GM19467 (cell line): ENCODE results near the gene PTPRN2.
"Not testable (repeated sequence)": the region's sequence is repeated elsewhere in the genome, so short reads cannot be mapped to it uniquely, and the experiment has no call there.

Source experiments
- ATAC-seq: cut with Tn5 transposase; IDR thresholded peaks from one replicate; pipeline ENCODE4 v1.9.1; 2021; ENCODE audit warnings: mild to moderate bottlenecking, moderate library complexity; ENCODE audit not compliant: unreplicated experiment

The PTPRN2 gene

DNA sequence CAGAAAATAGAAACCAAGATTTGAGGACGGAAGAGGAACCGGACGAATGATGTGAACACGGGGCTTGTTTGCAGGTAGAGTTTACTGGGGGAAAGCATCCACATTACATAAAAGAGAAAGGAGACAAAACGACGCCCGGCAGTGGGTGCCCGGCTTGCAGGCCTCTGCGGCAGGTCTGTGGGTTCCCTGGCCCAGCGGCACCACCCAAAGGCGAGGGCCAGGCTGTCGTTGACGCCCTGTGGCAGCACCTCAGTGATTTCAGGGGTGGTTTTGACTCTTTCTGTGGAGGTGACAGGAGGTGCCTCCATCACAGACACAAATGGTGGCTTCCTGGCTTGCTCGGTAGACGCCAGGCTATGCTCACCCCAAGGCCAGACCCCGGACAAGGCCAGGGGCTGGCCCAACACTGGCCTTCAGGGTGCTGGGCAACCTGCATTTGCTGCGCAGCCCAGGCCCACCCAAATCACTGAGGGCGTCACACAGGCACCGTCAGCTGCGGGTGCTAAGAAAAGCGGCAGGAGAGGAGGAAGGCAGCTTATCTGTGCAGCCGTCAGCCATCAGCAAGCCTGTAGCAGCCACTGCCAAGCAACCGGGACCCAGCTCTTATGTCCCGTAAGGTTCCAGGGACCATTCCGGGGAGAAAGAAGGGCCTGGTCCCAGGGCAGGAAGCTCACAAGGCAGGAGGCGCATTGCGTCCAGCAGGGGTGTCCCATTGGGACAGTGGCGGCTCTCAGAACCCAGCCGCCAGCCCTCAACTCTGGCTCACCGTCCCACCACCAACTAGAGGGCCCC, 230.3 kb downstream of the PTPRN2 start:
- no peak for ATAC-seq

DNA sequence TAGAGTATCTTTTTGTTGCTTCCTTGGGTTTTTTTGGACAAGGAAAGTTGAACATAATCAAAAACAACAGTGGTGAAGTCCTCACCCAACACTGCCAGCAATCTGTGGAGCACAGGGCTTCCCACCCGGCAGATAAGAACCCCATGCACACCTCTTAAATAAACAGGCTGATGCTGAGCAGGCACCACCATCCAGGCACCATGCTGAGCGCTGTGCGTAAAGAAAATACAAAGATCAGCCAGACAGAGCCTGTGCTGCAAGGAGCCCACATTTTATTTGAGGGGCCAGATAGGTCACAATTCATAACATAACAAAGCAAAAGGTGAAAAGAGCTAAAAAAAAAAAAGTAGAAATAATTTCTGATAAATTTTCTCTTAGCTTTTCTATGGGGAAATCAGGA, 231.2 kb downstream of the PTPRN2 start:
- ATAC-seq = no peak

DNA sequence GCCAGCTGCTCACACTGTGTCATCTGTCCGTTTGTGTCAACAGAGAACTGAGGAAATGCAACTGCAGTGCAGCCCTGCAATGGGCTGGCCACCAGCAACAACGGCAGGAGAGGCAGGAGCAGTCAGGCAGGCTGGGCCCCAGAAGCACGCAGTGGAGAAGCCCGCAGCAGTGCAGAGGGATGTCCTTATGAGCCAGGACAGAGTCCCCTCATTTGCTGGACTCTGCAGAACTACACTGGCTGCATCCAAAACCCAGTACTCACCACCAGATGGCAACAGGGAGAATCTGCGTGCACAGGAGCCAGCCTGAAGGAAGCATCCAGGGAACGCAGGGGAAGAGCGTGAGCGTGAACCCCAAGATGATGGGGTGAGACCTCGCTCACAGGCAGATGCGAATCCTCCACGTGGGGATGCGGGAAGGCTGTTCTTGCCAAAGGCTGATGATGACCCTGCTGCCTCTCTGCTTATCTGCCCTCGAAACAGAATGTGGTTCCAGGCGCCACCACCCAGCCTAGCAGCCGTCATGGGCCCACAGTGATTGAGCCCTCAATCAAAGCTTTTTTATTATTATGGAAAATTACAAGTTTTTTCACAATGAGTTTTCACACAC, 232.1 kb downstream of the PTPRN2 start:
- ATAC-seq = no peak

DNA sequence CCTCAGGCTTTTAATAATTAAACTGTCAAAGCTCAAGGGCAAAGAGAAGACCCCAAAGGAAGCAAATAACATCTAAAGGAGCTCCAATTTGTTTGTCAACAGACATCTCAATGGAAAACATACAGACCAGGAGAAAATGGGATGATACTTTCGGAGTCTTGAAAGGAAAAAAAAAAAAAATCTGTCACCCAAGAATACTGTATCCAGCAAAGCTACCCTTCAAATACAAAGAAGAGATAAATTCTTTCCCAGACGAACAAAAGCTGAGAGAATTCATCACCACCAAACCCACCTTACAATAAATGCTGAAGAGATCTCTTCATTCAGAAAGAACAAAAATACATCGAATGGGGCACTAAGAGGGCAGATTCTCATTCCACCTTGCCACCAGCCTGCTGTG, 232.8 kb downstream of the PTPRN2 start:
- no peak for ATAC-seq

DNA sequence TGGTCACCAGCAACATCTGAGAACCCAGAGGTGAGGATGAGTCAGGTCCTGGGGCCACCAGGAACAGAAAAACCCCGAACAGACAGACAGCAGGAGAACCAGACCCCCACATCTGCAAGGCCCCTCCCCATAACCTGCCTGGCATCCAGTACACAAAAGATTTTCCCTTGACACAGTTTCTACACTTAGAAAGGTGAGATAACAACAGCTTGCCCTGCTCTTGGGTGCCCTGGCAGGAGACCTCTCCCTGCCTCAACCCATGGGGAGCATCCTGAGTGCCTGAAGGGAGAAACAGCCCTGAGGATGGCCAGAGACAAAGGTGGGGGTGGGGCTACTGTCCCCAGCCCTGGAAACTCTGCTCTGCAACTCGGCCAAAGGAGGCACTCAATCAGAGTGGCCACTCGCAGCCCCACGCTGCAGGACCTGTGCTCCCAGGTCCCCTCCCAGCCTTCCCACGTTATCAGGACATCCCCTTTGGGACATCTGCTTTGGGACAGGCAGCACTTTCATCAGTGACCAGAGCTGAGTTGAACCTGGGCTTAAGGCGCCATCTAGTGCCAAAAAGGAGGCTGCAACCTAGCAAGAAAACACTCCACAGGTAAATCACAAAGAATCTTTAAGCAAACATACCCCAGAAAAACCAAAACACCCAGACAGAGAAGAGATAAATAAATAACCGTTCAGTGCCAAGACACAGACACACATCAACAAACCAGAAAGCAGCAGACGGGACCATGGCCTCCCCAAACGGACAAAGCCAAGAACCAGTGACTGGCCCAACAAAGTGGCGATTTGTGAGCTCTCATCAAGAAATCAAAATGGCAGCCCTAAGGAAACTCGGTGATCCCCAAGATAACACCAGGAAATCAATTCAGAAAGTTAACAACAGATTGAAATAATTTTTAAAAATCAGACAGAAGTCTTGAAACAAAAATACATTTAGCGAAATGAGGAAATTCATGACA, 233.7 kb downstream of the PTPRN2 start:
- ATAC-seq = no peak

DNA sequence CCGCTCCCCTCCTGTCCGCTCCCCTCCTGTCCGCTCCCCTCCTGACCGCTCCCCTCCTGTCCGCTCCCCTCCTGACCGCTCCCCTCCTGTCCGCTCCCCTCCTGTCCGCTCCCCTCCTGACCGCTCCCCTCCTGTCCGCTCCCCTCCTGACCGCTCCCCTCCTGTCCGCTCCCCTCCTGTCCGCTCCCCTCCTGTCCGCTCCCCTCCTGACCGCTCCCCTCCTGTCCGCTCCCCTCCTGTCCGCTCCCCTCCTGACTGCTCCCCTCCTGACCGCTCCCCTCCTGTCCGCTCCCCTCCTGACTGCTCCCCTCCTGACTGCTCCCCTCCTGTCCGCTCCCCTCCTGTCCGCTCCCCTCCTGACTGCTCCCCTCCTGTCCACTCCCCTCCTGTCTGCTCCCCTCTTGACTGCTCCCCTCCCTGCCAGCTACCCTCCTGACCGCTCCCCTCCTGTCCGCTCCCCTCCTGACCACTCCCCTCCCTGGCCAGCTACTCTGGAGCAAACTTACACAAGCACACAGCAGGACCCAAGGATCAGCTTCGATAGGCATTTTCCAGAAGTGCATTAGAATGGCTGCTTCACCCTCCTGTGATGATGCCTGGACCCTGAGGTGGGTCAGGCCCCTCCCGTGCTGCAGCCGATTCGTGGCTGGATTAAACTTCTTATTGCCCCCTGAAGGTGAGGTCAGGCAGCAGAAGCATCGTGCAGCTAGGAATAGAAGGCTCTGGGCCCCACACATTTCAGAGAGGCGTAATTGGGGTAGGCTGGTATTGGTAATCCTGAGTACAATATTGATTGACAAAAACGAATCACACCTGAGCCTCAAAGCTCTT, 235.5 kb downstream of the PTPRN2 start:
- ATAC-seq = not testable (repeated sequence)

DNA sequence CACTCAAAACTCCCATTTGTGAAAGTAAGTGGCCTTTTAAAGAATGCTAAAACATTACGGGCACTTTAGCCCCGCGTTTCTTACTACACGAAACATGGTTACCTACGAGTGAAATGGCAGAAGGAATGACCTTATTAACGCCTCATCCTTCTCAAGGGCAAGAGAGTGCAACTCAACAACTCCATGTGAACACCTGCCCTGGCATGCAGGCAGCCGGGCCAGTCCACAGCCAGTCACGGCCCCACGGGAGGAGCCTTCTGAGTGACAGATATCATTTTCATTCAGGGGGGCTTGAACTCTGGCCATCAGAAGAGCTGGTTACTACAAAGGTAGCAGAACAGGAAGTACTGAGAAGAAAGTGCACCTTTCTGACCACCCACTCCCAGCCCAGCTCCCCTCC, 236.1 kb downstream of the PTPRN2 start:
- no peak for ATAC-seq

DNA sequence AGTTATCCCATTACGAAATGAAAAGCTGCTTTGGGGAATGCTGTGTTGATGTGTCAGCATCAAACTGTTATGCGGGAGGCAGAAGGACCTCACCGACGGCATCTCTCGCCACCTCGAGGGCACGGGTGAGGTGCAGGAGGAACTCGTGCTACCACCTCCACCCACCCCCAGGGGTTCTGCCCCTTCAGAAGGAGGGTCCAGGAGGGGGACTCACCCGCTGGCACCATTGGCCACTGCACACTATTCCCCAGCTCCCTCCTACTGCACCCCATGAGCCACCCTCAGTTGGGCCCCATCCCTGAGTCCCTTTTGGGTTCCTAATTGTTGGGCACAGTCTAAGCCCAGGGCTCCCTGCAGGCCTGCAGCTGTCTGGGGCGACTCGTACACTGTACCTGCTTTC, 236.6 kb downstream of the PTPRN2 start:
- no peak for ATAC-seq

DNA sequence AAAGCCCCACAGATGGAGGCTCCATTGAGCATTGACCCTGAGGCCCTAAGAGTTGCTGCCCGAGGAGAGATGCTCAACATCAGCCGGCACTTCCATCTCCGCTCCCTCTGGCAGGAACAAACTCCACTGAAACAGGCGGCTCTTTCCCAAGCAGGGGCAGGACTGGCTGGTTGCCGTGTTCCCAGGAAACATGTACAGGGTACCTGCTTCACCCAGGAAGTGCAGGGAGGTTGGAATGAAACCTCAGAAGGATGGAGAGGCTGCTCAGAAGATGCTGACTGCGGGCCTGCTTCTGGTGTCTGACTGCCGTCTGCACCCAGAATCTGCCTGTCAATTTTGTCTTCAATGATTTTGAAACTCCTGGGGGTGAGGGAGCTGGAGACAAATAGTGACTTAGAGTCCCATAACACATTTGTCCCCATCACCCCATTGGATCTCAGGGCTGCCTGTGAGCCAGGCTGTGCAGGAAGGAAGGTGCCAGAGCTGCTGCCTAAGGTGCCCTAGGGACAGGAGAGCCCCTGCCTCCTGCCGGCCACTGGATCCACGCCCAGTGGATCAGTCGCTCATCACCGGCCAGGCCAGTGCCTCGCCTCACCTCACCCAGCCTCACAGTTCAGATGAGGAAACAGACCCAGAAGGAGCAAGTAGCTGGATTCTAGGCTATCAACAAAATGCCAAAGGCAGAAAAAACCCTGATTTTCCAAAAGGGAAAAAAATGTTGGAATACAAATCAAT, 237.3 kb downstream of the PTPRN2 start:
- ATAC-seq = no peak

DNA sequence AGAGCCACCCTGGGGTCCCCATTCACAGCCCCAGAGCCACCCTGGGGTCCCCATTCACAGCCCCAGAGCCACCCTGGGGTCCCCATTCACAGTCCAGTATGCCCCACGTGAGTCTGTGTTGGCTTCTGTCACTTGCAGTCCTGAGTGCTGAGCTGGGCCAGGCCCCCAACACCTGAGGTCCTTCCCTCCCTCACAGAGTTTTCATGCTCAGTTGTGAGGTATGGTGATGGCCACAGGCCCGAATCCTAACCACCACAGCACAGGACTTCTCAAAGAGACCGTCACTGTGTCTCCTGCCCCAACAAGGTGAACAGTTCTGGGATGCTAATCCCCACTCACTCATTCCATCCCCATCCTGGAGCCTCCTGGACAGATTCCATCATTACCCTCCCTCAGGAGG, 239.2 kb downstream of the PTPRN2 start:
- no peak for ATAC-seq

DNA sequence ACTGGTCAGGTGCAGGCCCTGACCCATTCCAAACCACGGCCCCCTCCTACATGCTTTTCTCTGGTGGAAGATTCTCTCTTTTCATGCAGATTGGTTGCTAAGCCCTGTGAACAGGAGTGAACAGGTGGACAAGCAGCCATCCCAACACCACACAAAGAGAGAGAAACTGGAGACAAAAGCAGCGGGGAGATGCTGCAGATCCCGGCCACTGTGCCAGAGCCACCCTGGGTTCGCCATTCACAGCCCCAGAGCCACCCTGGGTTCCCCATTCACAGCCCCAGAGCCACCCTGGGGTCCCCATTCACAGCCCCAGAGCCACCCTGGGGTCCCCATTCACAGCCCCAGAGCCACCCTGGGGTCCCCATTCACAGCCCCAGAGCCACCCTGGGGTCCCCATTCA, 239.6 kb downstream of the PTPRN2 start:
- not testable (repeated sequence) for ATAC-seq

DNA sequence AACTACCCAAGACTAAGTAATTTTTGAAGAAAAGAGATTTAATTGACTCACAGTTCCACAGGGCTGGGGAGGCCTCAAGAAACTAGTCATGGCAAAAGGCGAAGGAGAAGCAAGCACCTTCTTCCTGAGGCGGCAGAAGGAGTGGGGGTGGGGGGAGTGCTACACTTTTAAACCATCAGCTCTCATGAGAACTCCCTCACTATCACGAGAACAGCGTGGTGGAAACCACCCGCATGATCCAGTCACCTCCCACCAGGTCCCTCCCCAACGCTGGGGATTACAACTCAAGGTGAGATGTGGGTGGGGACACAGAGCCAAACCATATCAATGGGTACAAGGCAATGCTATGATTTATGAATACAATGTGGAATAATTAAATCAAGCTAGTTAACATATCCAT, 241.9 kb downstream of the PTPRN2 start:
- ATAC-seq = no peak

DNA sequence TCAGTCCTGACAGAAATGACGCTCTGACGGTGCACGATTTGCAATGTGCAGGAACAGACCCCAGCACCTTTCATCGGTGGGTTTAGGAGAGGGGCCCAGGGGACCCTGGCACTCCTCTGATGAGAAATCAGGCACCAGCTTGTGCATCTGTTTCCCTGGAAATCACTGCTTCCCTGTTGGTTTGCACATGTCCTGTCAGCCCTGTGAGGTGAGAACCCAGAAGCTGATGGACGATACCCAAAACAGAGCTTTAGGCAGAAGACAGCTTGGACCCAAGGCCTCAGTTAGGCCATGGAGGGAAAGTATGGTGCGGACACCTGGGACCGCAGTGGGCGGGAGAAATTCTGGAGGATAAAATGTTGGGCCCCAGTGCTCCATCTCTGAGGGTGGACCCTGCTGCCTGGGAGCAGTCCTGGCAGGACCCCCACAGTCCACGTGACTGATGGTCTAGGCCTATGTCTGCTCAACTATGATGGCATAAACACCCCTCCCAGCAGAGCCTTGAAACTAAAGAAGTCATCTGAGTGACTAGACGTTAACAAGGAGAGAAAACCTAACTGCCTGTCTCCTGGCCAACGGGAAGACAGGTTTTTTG, 242.8 kb downstream of the PTPRN2 start:
- ATAC-seq = no peak

DNA sequence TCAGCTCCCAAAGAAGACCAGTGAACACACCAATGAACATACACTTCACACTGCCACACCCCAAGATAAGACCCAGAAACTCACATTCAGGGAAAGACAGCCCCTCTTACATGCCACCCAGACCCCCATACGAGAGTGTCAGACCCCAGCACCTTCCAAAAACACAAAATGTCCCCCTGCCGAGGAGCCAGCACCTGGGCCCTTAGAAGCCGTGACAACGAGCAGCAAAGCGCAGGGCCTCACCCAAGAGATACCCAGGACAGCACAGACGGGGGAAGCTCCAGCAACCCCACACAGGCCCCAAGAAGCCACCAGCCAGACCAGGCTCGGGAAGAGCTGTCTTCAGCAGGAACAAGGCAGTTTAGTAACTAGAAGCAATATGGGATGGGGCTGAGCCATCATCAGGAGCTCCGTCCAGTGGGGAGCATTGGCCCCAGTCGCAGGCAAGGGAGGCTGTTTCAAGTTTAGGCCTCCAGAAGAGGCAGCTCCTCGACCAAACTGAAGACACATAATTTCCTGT, 243.6 kb downstream of the PTPRN2 start:
- ATAC-seq = no peak

DNA sequence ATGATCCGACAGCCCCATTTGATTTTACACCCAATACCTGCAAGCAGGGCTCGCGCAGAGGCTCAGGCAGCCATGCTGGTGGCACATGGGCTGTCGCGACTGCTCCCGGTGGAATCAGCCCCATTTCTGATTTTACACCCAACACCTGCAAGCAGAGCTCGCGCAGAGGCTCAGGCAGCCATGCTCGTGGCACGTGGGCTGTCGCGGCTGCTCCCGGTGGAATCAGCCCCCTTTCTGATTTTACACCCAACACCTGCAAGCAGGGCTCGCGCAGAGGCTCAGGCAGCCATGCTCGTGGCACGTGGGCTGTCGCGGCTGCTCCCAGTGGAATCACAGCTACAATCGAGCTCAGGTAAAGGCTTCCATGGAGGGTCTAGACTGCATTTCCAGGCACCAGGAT, 244.1 kb downstream of the PTPRN2 start:
- no peak for ATAC-seq

DNA sequence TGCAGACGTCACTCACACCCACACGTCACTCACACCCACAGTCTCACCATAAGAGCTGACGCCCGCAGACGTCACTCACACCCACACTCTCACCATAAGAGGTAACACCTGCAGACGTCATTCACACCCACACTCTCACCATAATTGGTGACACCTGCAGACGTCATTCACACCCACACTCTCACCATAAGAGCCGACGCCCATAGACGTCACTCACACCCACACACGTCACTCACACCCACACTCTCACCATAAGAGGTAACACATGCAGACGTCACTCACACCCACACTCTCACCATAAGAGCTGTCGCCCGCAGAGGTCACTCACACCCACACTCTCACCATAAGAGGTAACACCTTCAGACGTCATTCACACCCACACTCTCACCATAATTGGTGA, 246.5 kb downstream of the PTPRN2 start:
- ATAC-seq = not testable (repeated sequence)

DNA sequence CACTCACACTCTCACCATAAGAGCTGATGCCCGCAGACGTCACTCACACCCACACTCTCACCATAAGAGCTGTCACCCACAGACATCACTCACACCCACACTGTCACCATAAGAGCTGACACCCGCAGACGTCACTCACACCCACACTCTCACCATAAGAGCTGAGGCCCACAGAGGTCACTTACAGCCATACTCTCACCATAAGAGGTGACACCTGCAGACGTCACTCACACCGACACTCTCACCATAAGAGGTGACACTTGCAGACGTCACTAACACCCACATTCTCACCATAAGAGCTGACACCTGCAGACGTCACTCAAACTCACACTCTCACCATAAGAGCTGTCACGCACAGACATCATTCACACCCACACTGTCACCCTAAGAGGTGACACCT, 250.7 kb downstream of the PTPRN2 start:
- ATAC-seq = not testable (repeated sequence)

DNA sequence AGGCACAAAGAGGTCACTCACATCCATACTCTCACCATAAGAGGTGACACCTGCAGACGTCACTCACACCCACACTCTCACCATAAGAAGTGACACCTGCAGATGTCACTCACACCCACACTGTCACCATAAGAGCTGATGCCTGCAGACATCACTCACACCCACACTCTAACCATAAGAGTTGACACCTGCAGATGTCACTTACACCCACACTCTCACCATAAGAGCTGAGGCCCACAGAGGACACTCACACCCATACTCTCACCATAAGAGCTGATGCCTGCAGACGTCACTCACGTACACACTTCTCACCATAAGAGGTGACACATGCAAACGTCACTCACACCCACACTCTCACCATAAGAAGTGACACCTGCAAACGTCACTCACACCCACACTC, 255.1 kb downstream of the PTPRN2 start:
- ATAC-seq = not testable (repeated sequence)

DNA sequence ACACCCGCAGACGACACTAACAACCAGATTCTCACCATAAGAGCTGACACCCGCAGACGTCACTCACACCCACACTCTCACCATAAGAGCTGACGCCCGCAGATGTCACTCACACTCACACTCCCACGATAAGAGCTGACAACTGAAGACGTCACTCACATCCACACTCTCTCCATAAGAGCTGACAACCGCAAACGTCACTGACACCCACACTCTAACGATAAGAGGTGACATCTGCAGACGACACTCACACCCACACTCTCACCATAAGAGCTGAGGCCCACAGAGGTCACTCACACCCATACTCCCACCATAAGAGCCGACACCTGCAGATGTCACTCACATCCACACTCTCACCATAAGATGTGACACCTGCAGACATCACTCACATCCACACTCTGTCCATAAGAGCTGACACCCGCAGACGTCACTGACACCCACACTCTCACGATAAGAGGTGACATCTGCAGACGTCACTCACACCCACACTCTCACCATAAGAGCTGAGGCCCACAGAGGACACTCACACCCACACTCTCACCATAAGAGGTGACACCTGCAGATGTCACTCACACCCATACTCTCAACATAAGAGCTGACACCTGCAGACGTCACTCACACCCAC, 255.7 kb downstream of the PTPRN2 start:
- ATAC-seq = not testable (repeated sequence)
